Choroid plexus epithelial cell (primary cell): ENCODE measurements around the gene MYL12A.
"Not testable (repeated sequence)": the region's sequence is repeated elsewhere in the genome, so short reads cannot be mapped to it uniquely, and the experiment has no call there.

Experiments
- DNase-seq: peaks from one replicate; pipeline ENCODE4 v3.0.0-alpha.2; 2010; ENCODE audit warnings: low read depth
- H3K4me3 ChIP-seq: 2 replicates; pipeline ENCODE4 v1.5.1; 2011; ENCODE audit warnings: low read depth, mild to moderate bottlenecking, control low read depth, low read length, moderate library complexity
- CTCF ChIP-seq: conservative IDR thresholded peaks from 2 replicates; pipeline ENCODE4 v1.5.1; 2011; ENCODE audit warnings: low read depth, mild to moderate bottlenecking, control low read depth, inconsistent platforms, low read length, moderate library complexity

The MYL12A gene

GRCh38 chr18:3247240-3248061 is at the start of gene MYL12A:
Gene MYL12A, plus strand, starts transcription at chr18:3247801. Its CDS starts 5,447 bp downstream, at chr18:3253248.
- no peak for TF ChIP-seq CTCF
- H3K4me3 ChIP-seq: peak within 1 kb of the TSS; percentile 93
- peak; percentile 99 for DNase-seq

- not testable (repeated sequence) for DNase-seq, H3K4me3 ChIP-seq
Observed at GRCh38 chr18:3198260-3198860, 49.2 kb upstream of the MYL12A start.

- H3K4me3 ChIP-seq: no peak overlapping the region
- no peak for DNase-seq
- TF ChIP-seq CTCF: no peak
Observed at GRCh38 chr18:3199942-3200645, 47.5 kb upstream of the MYL12A start.

- H3K4me3 ChIP-seq: no peak overlapping the region
- no peak for DNase-seq
- TF ChIP-seq CTCF: no peak
Observed at GRCh38 chr18:3205239-3205638, 42.4 kb upstream of the MYL12A start.

- TF ChIP-seq CTCF: no peak
- no peak overlapping the region for H3K4me3 ChIP-seq
- DNase-seq: peak; percentile 4
Observed at GRCh38 chr18:3207565-3207964, 40.0 kb upstream of the MYL12A start.

GRCh38 chr18:3209859-3210569 is 37.6 kb upstream of the MYL12A start:
- H3K4me3 ChIP-seq: no peak overlapping the region
- TF ChIP-seq CTCF: no peak
- no peak for DNase-seq
